Measurements from ENCODE around the gene GPR157.

The GPR157 gene

DNA sequence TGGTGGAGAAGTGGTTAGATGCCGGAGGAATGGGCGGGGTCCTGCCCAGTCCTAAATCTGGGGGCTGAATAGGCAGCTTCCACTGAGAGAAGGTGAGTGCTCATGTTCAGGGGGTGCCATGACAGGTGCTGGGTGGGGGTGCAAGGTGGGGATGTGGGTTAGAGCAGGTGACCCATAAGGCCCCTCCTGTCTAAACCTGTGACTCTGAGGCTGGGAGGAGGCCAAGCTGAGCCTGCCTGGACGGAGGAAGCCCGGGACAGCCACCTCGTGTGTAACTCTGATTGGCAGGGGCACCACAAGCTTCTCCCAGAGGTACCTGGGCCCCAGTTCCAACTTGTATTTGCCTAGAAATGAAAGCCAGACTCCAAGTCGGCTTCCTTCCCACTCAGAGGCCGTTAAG, 10.7 kb downstream of the GPR157 start:
- no peaks in the 10 kb centered on the region for H3K36me3 ChIP-seq (ENCODE audit: control insufficient read depth, insufficient read depth, low read length)
- no peak overlapping the region for H3K4me3 ChIP-seq (ENCODE audit: extremely low read depth, insufficient read depth, low read length, poor library complexity, severe bottlenecking)
- H3K4me1 ChIP-seq (ENCODE audit: control insufficient read depth, insufficient read depth, low read length, poor library complexity, severe bottlenecking), result no peaks in the 10 kb centered on the region
- H3K27ac ChIP-seq (ENCODE audit: low read depth, low read length, severe bottlenecking), result no peak overlapping the region
- no peaks in the 10 kb centered on the region for H3K9me3 ChIP-seq (ENCODE audit: control insufficient read depth, low read length)
- 87 to 90% methylated on average over 4 to 5 of the region's 7 CpGs for WGBS, 2 experiments (ENCODE audit: insufficient coverage in 2 of 2)

DNA sequence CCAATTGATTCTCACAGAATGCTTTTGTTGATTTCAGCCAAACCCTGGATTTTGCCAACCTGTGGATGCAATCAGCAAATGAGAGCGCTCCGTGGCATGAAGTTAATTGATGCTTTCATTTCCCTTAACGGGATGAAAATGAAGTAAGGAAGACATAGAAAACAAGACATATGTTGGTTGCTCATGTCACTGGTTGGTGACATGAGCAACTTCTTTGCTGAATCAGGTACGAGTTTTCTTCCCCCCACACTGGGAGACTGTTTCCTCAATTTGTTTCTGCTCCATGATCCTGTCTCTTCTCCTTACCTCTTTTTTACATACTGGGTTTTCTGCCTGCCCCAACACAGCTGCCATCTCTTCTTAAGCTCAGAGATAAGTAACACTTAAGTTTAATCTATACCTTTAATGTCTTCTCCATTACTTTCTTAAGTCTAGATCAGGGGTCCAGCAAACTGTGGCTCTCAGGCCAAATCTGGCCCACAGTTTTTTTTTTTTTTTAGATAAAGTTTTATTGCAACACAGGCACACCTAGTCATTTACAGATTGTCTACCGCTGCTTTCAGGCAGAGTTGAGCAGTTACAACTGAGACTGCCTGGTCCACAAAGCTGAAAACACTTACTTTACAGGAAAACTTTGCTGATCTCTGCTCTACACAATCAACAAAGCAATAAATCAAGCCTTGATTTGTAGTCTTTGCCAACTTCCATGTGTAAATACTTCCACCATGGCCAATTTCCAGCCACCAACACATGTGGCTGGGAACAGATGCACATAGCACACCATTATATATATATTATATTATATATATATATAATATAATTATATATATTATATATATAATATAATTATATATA, 13.3 kb downstream of the GPR157 start:
- Histone ChIP-seq H3K27ac (ENCODE audit: low read depth, low read length, severe bottlenecking) (no peak overlapping the region), H3K4me3 (ENCODE audit: extremely low read depth, insufficient read depth, low read length, poor library complexity, severe bottlenecking) (no peak overlapping the region), H3K36me3 (ENCODE audit: control insufficient read depth, insufficient read depth, low read length) (no peaks in the 10 kb centered on the region), H3K9me3 (ENCODE audit: control insufficient read depth, low read length) (no peaks in the 10 kb centered on the region), H3K4me1 (ENCODE audit: control insufficient read depth, insufficient read depth, low read length, poor library complexity, severe bottlenecking) (peaks cover 3% of the 10 kb centered on the region)
- 95 to 96% methylated on average over 4 to 5 of the region's 5 CpGs for WGBS, 2 experiments (ENCODE audit: insufficient coverage in 2 of 2)

DNA sequence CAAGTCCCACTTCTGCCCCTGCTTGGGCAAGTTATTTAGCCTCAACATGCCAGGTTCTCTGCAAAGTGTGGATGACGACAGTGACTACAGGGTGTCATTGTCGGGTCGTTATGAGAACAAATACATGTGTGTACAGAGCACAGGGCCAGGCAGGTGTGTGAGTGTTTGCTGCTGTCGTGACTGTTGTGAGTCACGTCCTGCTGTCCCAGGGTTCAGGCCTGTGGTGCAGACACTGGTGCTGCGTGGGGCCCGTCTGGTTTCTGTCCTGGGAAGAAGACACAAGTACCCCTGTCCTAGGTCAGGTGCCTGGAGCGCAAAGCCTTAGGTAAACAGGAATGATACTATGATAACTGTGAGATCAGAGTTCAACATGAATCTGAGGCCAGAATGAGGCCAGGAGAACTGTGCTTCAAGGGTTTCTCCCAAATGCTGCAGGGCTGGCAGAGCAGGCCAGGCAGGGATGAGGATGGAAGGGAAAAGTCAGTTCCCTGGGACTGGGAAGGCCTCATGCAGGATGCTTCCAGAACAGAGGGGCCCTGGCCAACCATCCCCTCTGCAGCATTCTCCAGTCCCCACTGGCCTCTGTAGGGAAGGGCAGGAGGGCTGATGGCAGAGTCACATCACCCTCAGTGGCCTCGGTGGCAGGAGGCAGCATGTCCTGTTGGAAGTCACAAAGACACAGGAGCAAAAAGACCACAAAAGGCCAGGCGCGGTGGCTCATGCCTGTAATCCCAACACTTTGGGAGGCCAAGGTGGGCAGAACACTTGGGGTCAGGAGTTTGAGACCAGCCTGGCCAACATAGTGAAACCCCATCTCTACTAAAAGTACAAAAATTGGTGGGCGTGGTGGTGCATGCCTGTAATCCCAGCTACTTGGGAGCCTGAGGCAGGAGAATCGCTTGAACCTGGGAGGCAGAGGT, 15.7 kb downstream of the GPR157 start:
- Histone ChIP-seq H3K36me3 (ENCODE audit: control insufficient read depth, insufficient read depth, low read length) (no peaks in the 10 kb centered on the region), H3K9me3 (ENCODE audit: control insufficient read depth, low read length) (no peaks in the 10 kb centered on the region), H3K4me3 (ENCODE audit: extremely low read depth, insufficient read depth, low read length, poor library complexity, severe bottlenecking) (no peak overlapping the region), H3K4me1 (ENCODE audit: control insufficient read depth, insufficient read depth, low read length, poor library complexity, severe bottlenecking) (peaks cover 3% of the 10 kb centered on the region), H3K27ac (ENCODE audit: low read depth, low read length, severe bottlenecking) (no peak overlapping the region)
- 92 to 96% methylated on average over 12 to 13 of the region's 13 CpGs for WGBS, 2 experiments (ENCODE audit: insufficient coverage in 2 of 2)

DNA sequence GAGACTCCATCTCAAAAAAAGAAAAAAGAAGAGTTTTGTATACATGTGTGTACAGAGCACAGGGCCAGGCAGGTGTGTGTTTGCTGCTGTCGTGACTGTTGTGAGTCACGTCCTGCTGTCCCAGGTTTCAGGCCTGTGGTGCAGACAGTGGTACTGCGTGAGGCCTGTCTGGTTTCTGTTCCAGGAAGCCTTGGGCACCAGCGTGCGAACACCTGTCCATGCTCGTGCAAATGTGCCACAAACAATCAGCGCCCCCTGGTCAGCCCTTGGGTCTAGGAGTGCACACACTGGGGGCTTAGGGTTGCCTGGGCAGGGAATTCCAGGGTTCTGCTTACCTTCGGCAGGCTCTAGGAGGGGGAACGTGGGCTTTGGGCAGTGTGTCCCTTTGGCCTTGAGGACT, 16.9 kb downstream of the GPR157 start:
- H3K36me3 ChIP-seq (ENCODE audit: control insufficient read depth, insufficient read depth, low read length), result no peaks in the 10 kb centered on the region
- H3K9me3 ChIP-seq (ENCODE audit: control insufficient read depth, low read length), result no peaks in the 10 kb centered on the region
- peaks cover 3% of the 10 kb centered on the region for H3K4me1 ChIP-seq (ENCODE audit: control insufficient read depth, insufficient read depth, low read length, poor library complexity, severe bottlenecking)
- H3K27ac ChIP-seq (ENCODE audit: low read depth, low read length, severe bottlenecking), result no peak overlapping the region
- no peak overlapping the region for H3K4me3 ChIP-seq (ENCODE audit: extremely low read depth, insufficient read depth, low read length, poor library complexity, severe bottlenecking)
- WGBS, 2 experiments (ENCODE audit: insufficient coverage in 2 of 2), result 96 to 99% methylated on average over 7 to 9 of the region's 9 CpGs

DNA sequence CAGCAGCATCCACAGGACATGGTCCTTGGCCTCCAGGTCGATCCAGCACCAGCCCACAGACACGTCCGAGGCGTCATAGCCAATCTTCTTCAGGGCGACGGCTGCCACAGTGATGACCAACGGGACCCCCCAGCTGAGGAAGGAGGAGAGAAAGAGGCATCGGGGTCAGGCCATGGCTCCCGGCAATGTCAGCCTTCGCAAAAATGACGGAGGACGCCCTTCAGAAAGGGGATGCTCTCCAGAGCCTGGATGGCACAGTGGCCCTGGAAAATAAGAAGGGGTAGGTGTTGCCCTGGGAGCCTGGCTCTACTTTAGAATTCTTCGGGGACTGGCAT, 17.6 kb downstream of the GPR157 start:
- Histone ChIP-seq H3K4me1 (ENCODE audit: control insufficient read depth, insufficient read depth, low read length, poor library complexity, severe bottlenecking) (peaks cover 3% of the 10 kb centered on the region), H3K4me3 (ENCODE audit: extremely low read depth, insufficient read depth, low read length, poor library complexity, severe bottlenecking) (no peak overlapping the region), H3K9me3 (ENCODE audit: control insufficient read depth, low read length) (no peaks in the 10 kb centered on the region), H3K27ac (ENCODE audit: low read depth, low read length, severe bottlenecking) (no peak overlapping the region), H3K36me3 (ENCODE audit: control insufficient read depth, insufficient read depth, low read length) (no peaks in the 10 kb centered on the region)
- 93 to 97% methylated on average over 10 to 13 of the region's 13 CpGs for WGBS, 2 experiments (ENCODE audit: insufficient coverage in 2 of 2)

DNA sequence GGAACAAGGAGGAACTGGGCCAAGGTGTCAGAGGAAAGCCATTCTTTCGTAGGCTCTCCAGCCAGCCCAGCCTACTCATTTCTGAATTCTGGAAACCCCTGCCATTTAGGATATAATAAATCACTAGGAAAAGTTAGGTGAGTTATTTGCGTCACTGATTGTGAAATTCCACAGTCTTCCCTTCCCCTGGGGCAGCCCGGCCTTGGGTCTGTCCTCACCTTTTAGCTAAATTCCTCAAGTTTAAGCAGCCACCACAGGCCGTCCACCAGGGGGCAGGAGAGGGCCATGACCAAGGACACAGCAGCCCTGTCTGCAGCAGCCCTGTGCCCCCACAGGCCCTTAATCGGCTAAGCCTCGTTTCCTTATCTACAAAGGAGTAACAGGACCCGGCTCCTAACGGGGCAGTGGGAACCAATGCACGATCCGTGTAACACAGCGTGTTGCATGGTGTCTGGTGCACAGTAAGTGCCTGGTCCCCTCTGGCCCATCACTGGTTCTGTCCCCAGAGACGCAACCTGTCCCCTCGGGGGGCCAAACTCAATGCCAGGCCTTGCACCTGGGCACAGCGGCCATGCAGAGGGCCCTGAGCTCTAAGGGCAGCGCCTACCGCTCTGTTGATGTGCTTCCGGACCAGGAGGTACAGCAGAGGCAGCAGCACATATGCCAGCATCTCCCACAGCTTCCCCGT, 18.1 kb downstream of the GPR157 start:
- H3K9me3 ChIP-seq (ENCODE audit: control insufficient read depth, low read length), result no peaks in the 10 kb centered on the region
- H3K4me1 ChIP-seq (ENCODE audit: control insufficient read depth, insufficient read depth, low read length, poor library complexity, severe bottlenecking), result peaks cover 3% of the 10 kb centered on the region
- no peaks in the 10 kb centered on the region for H3K36me3 ChIP-seq (ENCODE audit: control insufficient read depth, insufficient read depth, low read length)
- no peak overlapping the region for H3K27ac ChIP-seq (ENCODE audit: low read depth, low read length, severe bottlenecking)
- 46 to 50% methylated on average over 16 of the region's 18 CpGs for whole genome bisulfite sequencing, 2 experiments (ENCODE audit: insufficient coverage in 2 of 2)
- H3K4me3 ChIP-seq (ENCODE audit: extremely low read depth, insufficient read depth, low read length, poor library complexity, severe bottlenecking), result no peak overlapping the region

DNA sequence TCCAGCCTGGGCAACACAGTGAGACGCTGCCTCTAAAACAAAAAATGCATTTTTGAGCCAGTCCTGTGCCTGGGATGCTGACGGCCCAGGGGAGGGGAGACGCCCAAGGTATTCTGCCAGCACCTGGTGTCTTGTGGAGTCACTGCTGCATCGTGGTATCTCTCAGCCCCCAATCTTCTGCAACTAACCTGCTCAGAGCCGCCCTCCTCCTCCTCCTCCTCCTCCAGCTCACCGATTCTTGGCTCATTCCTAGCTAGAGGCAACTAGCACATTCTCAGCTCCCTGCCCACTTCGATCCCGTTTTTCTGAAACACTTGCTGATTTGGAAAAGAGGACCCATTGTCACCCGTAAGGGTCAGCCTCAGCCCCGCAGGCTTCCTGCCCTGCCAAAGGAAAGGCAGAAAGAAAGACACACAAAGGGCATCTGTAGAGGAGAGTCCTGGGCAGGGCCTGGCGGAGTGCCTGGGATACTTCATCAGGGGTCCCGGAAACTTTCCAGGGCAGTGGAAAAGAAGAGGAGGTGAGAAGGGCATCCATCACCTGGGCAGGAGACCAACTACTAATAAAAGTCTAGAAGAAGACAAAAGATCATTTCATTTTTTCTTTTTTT, 20.7 kb downstream of the GPR157 start:
- whole genome bisulfite sequencing, 2 experiments (ENCODE audit: insufficient coverage in 2 of 2), result 90 to 91% methylated on average over 8 to 10 of the region's 12 CpGs
- no peak overlapping the region for H3K27ac ChIP-seq (ENCODE audit: low read depth, low read length, severe bottlenecking)
- H3K4me3 ChIP-seq (ENCODE audit: extremely low read depth, insufficient read depth, low read length, poor library complexity, severe bottlenecking), result no peak overlapping the region
- H3K9me3 ChIP-seq (ENCODE audit: control insufficient read depth, low read length), result no peaks in the 10 kb centered on the region
- H3K4me1 ChIP-seq (ENCODE audit: control insufficient read depth, insufficient read depth, low read length, poor library complexity, severe bottlenecking), result peaks cover 3% of the 10 kb centered on the region
- H3K36me3 ChIP-seq (ENCODE audit: control insufficient read depth, insufficient read depth, low read length), result no peaks in the 10 kb centered on the region

DNA sequence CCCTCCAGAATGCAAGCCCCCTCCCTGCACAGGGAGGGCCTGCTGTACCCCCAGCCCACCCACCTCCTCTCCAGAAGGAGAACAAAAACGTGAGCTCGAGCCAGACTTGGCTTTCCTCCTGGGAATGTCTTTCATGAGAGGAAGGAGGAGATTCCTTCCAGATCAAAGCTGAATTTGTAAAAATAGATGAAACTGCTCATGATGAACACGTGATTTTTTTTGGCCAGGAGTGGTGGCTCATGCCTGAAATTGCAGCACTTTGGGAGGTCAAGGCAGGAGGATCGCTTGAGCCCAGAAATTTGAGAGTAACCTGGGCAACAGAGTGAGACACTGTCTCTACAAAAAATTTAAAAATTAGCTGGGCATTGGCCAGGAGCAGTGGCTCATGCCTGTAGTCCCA, 21.8 kb downstream of the GPR157 start:
- H3K4me3 ChIP-seq (ENCODE audit: extremely low read depth, insufficient read depth, low read length, poor library complexity, severe bottlenecking), result no peak overlapping the region
- H3K27ac ChIP-seq (ENCODE audit: low read depth, low read length, severe bottlenecking), result no peak overlapping the region
- no peaks in the 10 kb centered on the region for H3K36me3 ChIP-seq (ENCODE audit: control insufficient read depth, insufficient read depth, low read length)
- WGBS, 2 experiments (ENCODE audit: insufficient coverage in 2 of 2), result 91 to 94% methylated on average over 2 to 4 of the region's 4 CpGs
- H3K4me1 ChIP-seq (ENCODE audit: control insufficient read depth, insufficient read depth, low read length, poor library complexity, severe bottlenecking), result peaks cover 3% of the 10 kb centered on the region
- no peaks in the 10 kb centered on the region for H3K9me3 ChIP-seq (ENCODE audit: control insufficient read depth, low read length)

DNA sequence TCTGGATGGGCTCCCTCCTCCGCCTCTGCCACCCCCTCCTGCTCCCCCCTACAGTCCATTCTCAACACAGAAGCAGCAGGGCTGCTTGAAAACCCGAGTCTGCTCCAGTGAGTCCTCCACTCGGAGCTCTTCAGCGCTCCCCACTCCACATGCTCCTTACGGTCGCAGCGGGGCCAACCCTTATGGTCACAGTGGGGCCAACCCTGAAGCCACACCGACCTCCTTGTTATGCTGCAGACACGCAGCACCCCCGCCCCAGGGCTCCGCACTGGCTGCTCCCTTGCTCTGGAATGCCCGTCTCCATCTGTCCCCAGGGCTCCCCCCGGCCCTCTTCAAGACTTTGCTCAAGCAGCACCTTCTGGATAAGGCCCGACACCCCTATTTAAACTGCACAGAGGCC, 22.6 kb downstream of the GPR157 start:
- no peaks in the 10 kb centered on the region for H3K9me3 ChIP-seq (ENCODE audit: control insufficient read depth, low read length)
- H3K27ac ChIP-seq (ENCODE audit: low read depth, low read length, severe bottlenecking), result no peak overlapping the region
- H3K36me3 ChIP-seq (ENCODE audit: control insufficient read depth, insufficient read depth, low read length), result no peaks in the 10 kb centered on the region
- H3K4me3 ChIP-seq (ENCODE audit: extremely low read depth, insufficient read depth, low read length, poor library complexity, severe bottlenecking), result no peak overlapping the region
- WGBS, 2 experiments (ENCODE audit: insufficient coverage in 2 of 2), result 85 to 86% methylated on average over 13 of the region's 14 CpGs
- H3K4me1 ChIP-seq (ENCODE audit: control insufficient read depth, insufficient read depth, low read length, poor library complexity, severe bottlenecking), result peaks cover 3% of the 10 kb centered on the region

DNA sequence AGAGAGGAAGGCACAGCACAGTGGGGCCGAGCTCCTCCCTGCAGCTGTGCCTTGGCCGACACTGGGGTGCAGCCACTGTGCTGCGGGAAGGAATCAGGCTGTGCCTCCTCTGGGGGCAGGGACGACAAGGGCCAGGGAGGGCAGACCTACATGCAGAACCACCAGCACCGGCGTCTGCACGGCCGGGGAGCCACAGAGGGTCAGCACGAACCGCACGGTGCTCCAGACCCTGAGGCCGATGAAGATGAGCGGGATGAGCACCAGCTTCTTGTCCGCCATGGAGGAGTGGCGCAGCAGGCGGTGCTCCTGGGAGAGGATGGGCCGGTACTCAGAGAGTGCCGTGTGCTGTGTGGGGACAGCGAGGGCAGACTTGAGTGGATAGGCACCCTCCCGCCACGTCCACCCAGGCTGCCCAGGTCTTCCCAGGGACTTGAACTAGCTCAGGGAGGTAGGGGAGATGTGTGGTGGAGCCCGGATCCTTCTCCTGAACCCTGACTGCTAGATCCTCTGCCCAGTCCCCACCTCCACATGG, 23.5 kb downstream of the GPR157 start:
- no peaks in the 10 kb centered on the region for H3K36me3 ChIP-seq (ENCODE audit: control insufficient read depth, insufficient read depth, low read length)
- WGBS, 2 experiments (ENCODE audit: insufficient coverage in 2 of 2), result 91 to 92% methylated on average over 17 to 21 of the region's 22 CpGs
- no peaks in the 10 kb centered on the region for H3K4me1 ChIP-seq (ENCODE audit: control insufficient read depth, insufficient read depth, low read length, poor library complexity, severe bottlenecking)
- no peak overlapping the region for H3K27ac ChIP-seq (ENCODE audit: low read depth, low read length, severe bottlenecking)
- no peak overlapping the region for H3K4me3 ChIP-seq (ENCODE audit: extremely low read depth, insufficient read depth, low read length, poor library complexity, severe bottlenecking)
- H3K9me3 ChIP-seq (ENCODE audit: control insufficient read depth, low read length), result no peaks in the 10 kb centered on the region

Data from mesodermal cell (in vitro differentiated cells).